Ecto neural progenitor cell (in vitro differentiated cells): ENCODE data around the gene RGCC.
A peak's percentile ranks its signal among the peaks of the same experiment; 100 is the strongest.

Source experiments
- DNase-seq: peaks from one replicate; pipeline ENCODE4 v3.0.0-alpha.2; 2018; ENCODE audit warnings: low spot score

Gene RGCC

GRCh38 chr13:41454170-41454569 lies 3.2 kb upstream of the RGCC start:
- no peak for DNase-seq

GRCh38 chr13:41455725-41456419 lies 1.5 kb upstream of the RGCC start:
- no peak for DNase-seq

- peak; percentile 58 for DNase-seq
Observed at GRCh38 chr13:41457589-41458186, 338 bp downstream of the RGCC start.

GRCh38 chr13:41458187-41458760 lies 924 bp downstream of the RGCC start:
- DNase-seq = peak; percentile 65

GRCh38 chr13:41458761-41459431 lies 1.5 kb downstream of the RGCC start:
- no peak for DNase-seq

GRCh38 chr13:41459432-41460073 lies 2.2 kb downstream of the RGCC start:
- DNase-seq = no peak

- DNase-seq = no peak
Observed at GRCh38 chr13:41460074-41460465, 2.7 kb downstream of the RGCC start.

GRCh38 chr13:41460930-41461329 lies 3.6 kb downstream of the RGCC start:
- no peak for DNase-seq

GRCh38 chr13:41461527-41462139 lies 4.3 kb downstream of the RGCC start:
- DNase-seq = no peak

- no peak for DNase-seq
Observed at GRCh38 chr13:41462427-41462826, 5.1 kb downstream of the RGCC start.

- no peak for DNase-seq
Observed at GRCh38 chr13:41463838-41464602, 6.7 kb downstream of the RGCC start.

- no peak for DNase-seq
Observed at GRCh38 chr13:41465241-41465847, 8.0 kb downstream of the RGCC start.

GRCh38 chr13:41465898-41466320 lies 8.6 kb downstream of the RGCC start:
- no peak for DNase-seq

- DNase-seq = no peak
Observed at GRCh38 chr13:41467425-41467945, 10.1 kb downstream of the RGCC start.

- DNase-seq = no peak
Observed at GRCh38 chr13:41468631-41469030, 11.3 kb downstream of the RGCC start.

GRCh38 chr13:41470196-41470595 lies 12.8 kb downstream of the RGCC start:
- DNase-seq = no peak

- no peak for DNase-seq
Observed at GRCh38 chr13:41471785-41472184, 14.4 kb downstream of the RGCC start.

GRCh38 chr13:41487222-41487621 lies 29.9 kb downstream of the RGCC start:
- no peak for DNase-seq

GRCh38 chr13:41488124-41488523 lies 30.8 kb downstream of the RGCC start:
- DNase-seq = no peak

GRCh38 chr13:41490371-41491015 lies 33.1 kb downstream of the RGCC start:
- DNase-seq = no peak
